Forelimb muscle (tissue), 1 donor: Measurements from ENCODE around the gene PAM. TPM values are rescaled to one million over a fixed set of nuclear protein-coding genes. Genes with fewer than 3 reads are reported as not detected.
"Not testable (repeated sequence)": the region's sequence is repeated elsewhere in the genome, so short reads cannot be mapped to it uniquely, and the experiment has no call there.

Source experiments
- DNase-seq: peaks from one replicate; pipeline ENCODE4 v3.0.0-alpha.2; 2013; ENCODE audit warnings: low read depth
- polyA plus RNA-seq: library from polyadenylated mRNA; unstranded; fragments of 120-200 nt; gene quantifications from one replicate; pipeline ENCODE4 v1.2.1, GENCODE V29; 2013; ENCODE audit not compliant: insufficient read length

PAM gene
- polyA plus RNA-seq, 1 donor: 90.5 TPM

DNA sequence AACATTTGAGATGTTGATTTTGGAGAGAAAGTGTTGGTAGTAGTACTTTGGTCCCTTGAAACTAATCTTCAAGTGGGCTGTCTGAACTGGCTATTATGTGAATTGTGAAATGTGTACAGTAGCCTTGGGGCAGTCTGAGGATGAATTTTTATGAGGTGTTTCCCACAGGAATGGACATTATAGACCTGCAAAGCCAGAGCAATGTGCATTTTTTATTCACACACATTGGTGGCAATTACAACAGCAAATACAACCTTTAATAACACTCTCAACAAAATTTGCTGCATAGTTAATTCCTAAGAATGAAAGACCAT is 147.0 kb downstream of the PAM start:
- DNase-seq: no peak

DNA sequence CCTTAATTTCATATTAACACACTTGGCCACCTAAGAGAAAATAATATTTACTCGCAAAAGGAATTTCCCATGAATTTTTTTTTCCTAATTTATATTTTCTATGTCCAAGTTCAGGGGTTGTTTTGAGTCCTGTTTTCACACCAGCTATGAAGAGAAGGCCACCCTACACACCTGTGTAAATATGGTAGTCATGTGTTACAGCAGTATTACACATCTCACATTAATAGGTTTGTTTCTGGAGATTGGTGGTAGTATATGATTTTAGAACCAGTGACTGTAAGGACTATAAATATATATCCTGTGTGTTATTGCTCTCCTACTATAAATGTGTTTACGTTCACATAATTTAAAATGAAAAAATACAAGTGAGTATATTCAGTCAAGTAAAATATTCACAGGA is 147.5 kb downstream of the PAM start:
- DNase-seq: no peak

DNA sequence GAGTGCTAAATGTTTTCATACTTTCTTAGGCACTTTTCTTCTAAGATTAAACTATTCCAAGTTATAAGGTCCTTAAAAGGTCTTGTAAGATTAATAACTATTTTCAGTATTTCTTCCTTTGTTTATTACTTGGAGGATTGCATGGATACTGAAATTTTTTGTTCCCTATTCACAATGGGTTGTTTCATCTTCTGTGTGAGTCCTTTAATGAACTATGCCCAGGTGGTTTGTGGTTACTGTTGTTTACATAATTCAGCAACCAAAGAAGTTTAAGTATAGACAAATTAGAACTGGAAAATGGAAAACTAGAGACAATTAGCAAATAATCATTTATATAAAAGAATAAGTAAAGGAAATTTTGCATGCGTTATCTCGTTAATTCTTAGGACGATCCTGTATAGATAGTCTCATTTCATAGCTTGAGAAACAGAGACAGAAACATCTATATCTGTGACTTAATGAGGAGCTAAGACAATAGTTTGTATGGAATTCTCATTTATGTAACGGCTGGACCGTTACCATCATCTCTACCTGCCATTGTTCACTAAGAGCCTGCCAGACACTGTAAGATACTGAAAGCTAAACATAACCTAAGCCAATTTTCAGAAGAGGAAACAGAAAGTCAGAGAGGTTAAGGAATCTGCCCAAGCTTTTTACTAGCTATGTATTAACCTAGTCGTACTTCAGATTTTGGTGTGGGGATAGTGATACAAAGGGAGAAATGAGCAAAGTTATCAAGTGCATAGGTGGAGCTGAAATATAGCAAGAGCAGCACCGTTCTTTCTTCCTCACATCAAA is 148.2 kb downstream of the PAM start:
- no peak for DNase-seq

- no peak for DNase-seq
Measured at GRCh38 chr5:102905056-102905455, 150.0 kb downstream of the PAM start.

DNA sequence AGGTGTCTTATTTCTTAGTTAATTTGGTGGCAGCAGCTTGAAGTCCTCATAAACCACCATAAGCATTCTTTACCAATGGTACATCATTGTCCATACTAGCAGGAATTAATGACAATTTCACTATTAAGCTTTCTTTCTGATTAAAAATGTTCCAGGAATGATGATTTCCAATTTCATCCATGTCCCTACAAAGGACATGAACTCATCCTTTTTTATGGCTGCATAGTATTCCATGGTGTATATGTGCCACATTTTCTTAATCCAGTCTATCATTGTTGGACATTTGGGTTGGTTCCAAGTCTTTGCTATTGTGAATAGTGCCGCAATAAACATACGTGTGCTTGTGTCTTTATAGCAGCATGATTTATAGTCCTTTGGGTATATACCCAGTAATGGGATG is 152.0 kb downstream of the PAM start:
- not testable (repeated sequence) for DNase-seq

- DNase-seq: no peak
Measured at GRCh38 chr5:102910240-102911226, 155.4 kb downstream of the PAM start.

DNA sequence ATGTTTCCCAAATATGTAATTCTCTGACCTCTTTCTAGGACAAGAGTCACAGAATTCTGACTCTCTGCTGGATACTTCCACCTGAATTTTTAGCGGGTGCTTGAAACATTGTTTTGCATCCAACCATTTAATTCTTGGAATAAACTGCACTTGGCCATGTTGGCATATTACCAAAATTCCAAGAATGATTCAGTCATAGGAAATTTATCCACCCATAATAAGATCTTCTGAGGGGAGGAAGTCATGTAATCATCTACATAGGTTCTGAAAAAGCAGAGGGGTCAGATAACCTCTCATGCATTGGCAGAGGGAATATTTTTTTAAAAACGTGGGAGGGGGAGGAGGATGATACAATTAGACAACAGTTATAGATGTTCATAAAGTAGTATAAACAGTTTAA is 156.9 kb downstream of the PAM start:
- DNase-seq: no peak

- no peak for DNase-seq
Measured at GRCh38 chr5:102916109-102916508, 161.0 kb downstream of the PAM start.

DNA sequence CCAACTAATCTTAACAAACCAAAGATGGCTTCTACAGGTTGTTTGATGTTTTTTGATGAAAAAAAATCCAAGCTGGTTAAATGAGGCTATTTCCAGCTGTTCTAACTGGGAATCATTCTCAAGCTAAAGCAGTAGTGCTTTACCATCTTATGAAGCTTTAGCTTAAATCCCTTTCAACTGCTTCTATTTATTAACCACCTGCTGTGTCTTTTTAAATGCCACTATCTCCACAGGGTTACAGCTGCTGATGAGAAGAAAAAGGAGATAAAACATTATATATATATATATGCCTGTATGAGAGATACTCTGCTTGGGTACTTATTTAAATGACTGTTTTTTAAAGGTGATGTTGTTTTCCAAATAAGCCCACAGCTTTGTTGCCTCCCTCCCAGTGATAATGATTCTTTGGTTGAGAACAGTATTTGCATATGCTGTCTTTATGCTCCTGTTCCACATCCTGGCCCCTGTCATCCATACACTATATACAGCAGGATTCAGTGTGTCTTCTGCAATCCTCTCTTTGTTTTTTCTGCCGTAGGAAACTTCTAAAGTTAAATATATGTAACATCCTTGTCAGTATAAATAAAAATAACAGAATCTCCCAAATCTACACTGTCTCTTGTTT is 164.0 kb downstream of the PAM start:
- DNase-seq: no peak

DNA sequence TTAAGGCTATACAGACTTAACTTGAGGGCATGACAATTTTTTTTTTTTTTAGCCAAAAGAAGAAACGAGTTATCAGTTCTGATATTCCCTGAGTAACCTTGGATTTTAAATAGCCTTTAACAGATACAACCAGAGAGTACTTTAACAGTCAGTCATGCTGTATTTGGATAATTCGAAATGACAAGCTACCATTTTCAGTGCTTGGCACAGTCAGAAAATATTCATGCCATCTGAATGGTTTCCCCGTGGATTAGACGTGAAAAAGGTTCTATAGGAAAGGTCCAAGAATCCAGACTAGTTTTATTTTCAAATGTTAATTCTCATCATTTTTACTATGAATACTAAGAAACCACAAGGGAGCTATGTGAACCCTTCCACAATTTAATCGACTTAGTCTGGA is 165.7 kb downstream of the PAM start:
- DNase-seq: no peak

DNA sequence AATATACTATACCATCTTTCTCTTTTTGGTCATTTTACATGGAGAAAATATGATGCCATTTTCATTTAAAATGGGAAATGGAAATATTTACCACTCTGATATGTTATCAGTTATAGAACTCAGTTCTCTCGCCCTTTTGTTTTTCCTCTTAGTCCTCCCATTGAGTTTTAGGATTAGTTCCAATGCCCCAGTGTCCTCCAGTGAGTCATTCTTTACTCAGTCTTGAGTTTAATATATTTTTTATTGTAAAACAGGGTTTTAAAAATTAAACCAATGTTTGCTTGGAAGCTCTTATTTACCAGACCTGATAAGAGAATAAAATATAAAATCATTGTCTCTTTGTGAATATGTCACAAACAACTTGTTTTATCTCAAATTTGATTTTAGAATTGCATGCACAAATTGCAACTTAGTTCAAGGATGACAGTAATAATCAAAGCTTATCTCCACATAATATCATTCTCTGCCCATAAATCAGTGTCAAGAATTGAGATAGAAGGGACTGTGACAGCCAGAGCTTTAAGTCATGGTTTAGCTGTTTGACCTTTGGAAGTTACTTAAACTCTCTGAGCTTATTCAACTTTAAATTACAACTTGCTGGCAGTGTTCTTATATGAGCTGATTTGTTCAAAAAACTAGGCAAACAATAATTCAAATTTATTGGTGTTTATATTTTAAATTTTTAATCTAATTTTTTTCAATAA is 166.4 kb downstream of the PAM start:
- no peak for DNase-seq

DNA sequence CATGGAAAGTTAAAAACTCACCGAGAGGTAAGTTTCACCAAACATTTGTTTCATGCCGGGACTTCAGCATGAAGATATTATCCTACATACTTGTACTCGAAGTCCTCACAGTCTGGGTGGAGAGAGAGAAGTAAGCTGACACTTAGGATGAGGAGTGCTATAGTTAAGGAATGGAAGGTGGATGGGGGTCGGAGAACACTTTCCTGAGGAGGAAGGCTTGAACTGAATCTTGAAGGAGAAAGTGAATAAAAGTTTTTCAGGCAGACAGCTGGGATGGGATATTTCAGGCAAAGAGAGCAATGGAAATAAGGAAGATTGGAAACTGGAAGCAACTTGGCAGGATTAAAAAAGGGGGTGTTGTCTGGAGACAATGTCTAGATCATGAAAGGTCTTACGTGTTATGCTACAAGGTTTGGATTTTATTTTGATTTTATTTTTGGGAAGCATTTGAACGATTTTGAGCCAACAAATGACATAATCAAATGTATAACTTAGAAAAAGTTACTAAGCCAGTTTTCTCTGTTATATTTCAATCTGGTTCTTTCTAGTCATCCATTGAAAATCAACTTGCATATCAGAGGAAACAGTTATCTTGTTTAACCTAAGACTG is 167.1 kb downstream of the PAM start:
- peak; percentile 51 for DNase-seq

DNA sequence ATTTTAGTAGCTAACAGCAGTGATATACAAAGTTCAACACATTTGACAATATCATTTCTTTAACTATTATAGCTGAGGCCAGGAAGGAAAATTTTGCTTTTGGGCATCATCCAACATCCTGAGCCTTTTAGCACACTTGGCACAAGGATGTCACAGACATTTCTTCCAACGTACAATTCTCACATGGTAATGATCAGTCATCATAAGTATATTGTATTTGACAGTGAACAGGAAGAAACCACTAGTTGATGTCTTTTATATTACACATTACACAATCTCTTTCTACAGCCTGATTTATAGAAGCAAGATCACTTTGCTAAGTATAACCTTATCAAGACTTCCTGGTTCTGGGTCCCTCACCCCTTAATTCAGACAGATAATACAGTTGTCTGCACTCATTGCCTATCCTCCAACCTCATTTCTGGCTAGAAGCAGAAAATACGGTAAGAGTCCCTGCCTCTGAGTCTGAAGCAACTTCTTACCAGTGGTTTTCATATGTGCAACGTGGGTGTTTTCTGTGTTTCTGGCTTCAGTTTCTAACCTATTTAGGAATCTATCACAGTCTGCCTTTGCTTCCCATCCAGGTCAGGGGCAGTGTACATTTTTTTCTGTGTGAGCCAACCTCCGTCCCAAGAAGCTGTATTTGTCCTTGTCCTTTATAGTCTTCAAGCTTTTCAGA is 167.8 kb downstream of the PAM start:
- DNase-seq: peak; percentile 72

- DNase-seq: no peak
Measured at GRCh38 chr5:102924963-102925362, 169.9 kb downstream of the PAM start.

DNA sequence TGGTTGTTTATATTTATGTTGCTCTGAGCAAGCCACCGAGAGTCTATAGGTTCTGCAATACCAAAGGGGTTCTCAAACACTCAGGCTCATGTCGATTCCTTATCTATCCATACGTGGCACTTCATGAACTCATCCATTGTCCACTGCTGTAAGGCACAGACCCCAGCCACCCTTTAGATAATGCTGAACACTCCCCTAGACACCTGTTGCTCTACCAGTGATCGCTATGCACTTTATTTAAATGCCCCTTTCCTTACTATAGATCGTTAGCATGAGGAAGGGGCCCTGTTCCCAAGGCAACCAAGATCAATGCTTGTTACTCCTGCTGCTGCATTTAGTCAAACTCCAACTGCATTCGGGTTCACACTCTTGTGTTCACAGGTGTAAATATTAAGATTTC is 171.9 kb downstream of the PAM start:
- no peak for DNase-seq

GRCh38 chr5:102930244-102930643 is 175.1 kb downstream of the PAM start:
- no peak for DNase-seq

DNA sequence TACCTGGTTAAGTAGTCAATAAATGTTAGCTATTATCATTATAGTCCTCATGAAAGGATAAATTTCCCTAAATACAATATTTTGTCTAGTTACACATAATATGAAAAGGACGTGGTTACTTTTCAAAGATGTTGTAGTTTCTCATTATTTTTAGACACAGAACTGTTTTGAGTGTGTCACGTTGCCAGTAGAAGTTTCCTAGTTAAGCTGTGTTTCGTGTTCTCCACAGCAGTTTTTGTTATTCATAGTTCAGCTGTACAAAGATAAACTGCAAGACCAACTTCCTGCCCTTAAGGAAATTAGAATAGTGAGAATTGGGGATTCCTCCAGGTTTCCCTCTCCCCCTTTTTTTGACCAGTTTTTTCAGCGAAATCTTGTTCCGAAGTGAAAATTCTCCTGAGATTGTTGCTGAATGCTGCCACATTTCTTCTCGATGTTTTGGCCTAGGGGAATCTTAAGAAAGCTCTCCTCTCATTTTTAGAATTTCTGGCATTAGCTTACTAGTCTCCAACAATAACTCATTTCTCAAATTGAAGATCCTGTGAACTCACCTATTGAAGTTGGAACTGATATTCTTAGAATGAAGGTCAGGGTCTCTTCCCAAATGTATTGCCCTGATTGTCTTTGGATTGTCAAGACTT is 176.1 kb downstream of the PAM start:
- DNase-seq: no peak

DNA sequence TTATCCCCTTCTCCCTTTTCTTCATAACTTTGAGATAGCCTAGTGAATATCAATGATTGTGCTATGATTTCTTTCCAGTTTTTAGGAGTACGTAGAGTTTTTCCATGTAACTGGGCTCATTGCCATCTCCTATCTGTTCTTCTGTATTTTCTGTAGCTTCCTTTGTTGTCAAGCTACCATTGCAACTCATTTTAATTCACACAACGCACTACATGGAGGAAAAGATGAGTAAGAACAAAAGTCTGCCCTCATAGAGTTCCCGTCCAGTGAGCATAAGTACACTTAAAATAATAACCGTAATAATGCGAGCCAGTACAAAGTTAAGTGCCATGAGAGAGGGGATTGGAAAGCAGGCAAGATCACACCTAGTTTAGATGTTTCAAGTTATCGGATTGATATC is 177.7 kb downstream of the PAM start:
- DNase-seq: no peak

DNA sequence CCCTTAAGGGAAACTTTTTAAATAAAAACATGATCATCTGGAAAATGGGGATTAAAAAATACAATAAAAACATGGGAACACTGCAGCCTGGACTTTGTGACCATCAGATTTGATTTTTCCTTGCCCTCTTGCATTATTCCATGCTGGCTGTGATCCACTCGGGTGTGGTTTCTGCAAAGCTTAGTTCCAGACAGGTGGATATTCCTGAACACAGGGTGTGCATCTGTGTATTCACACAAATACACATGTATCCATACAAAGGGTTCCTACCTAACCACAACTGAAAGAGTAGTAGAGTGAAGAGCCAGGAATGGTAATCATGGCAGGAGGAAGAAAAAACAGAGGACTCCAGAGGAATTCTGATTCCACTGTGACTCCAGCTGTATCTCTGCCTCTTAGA is 178.2 kb downstream of the PAM start:
- DNase-seq: no peak

GRCh38 chr5:102933721-102934459 is 178.8 kb downstream of the PAM start:
- no peak for DNase-seq
